Coronary artery (tissue), 2 donors: ENCODE results near the gene CD22.

ENCODE experiments used
- DNase-seq: peaks from one replicate; pipeline ENCODE4 v3.0.0-alpha.2; 2017; ENCODE audit warnings: low spot score
- H3K27ac ChIP-seq, 2 donors: fragments of 200-600 bp; sonication (generic); one replicate each; pipeline ENCODE4 v1.5.1; 2016 to 2019
- H3K4me3 ChIP-seq: fragments of 200-600 bp; sonication (generic); 2 replicates; pipeline ENCODE4 v1.5.1; 2016; ENCODE audit warnings: mild to moderate bottlenecking, moderate library complexity
- TF ChIP-seq, protein P1 (sequence below): fragments of 200-600 bp; sonication (generic); IDR thresholded peaks from one replicate; pipeline ENCODE4 v1.5.1; 2019; ENCODE audit warnings: antibody characterized with exemption

CD22 gene

GRCh38 chr19:35302446-35302845 lies 26.5 kb upstream of the CD22 start:
- TF ChIP-seq, protein P1, sequence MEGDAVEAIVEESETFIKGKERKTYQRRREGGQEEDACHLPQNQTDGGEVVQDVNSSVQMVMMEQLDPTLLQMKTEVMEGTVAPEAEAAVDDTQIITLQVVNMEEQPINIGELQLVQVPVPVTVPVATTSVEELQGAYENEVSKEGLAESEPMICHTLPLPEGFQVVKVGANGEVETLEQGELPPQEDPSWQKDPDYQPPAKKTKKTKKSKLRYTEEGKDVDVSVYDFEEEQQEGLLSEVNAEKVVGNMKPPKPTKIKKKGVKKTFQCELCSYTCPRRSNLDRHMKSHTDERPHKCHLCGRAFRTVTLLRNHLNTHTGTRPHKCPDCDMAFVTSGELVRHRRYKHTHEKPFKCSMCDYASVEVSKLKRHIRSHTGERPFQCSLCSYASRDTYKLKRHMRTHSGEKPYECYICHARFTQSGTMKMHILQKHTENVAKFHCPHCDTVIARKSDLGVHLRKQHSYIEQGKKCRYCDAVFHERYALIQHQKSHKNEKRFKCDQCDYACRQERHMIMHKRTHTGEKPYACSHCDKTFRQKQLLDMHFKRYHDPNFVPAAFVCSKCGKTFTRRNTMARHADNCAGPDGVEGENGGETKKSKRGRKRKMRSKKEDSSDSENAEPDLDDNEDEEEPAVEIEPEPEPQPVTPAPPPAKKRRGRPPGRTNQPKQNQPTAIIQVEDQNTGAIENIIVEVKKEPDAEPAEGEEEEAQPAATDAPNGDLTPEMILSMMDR = no peak
- H3K27ac ChIP-seq = no peak overlapping the region
- no peak for DNase-seq
- no peak overlapping the region for H3K4me3 ChIP-seq

DNA sequence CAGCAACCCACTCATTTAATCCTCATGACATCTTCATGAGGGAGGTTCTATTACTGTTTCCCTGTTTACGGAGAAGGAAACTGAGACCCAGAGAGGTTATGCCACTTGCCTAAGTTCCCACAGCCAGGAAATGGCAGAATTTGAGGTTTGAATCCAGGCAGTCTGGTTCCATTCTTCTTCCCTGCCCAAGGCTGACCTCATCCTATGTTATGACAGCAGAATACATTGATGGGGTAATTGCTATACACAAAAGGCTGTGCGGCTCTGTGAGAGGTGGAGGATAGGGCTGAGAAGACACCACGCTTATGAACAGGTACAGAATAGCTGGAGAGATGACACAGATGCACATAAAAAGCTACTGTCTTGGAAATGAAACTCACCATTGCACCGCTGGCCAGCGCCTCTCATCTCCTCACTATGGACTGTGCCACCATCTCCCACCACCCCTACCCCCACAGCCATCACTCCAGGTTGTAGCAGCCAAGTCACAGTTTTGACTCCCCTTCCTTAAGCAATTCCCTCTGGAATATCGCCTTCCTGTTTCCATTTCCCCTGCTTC lies 25.6 kb upstream of the CD22 start:
- no peak overlapping the region for H3K27ac ChIP-seq
- TF ChIP-seq, protein P1 = no peak
- no peak for DNase-seq
- no peak overlapping the region for H3K4me3 ChIP-seq

DNA sequence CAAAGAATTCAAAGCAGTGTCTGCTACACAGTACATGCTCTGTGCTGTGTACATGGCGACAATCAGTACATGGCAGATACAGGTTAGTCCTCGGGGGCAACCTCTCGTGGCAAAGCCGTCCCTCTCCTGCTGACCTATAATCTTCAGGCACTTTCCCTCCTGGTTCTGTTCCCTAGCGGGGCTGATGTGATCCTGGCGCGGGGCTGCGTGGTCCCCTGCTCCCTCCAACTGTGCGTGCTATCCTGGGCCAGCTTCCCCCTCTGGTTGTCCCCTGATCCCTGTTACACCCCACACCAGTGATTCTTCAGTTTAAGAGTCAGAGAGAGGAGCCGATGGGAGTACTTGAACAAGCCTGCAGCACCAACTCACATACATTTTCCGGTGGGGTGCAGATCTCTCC lies 25.0 kb upstream of the CD22 start:
- no peak for DNase-seq
- H3K27ac ChIP-seq = no peak overlapping the region
- TF ChIP-seq, protein P1 = no peak
- no peak overlapping the region for H3K4me3 ChIP-seq

- no peak for DNase-seq
- TF ChIP-seq, protein P1 = no peak
- H3K27ac ChIP-seq = no peak overlapping the region
- H3K4me3 ChIP-seq = no peak overlapping the region
Observed at GRCh38 chr19:35305181-35305580, 23.8 kb upstream of the CD22 start.

GRCh38 chr19:35306473-35307246 lies 22.3 kb upstream of the CD22 start:
- Histone ChIP-seq H3K27ac (no peak overlapping the region), H3K4me3 (no peak overlapping the region)
- TF ChIP-seq, protein P1 = no peak
- DNase-seq = no peak

DNA sequence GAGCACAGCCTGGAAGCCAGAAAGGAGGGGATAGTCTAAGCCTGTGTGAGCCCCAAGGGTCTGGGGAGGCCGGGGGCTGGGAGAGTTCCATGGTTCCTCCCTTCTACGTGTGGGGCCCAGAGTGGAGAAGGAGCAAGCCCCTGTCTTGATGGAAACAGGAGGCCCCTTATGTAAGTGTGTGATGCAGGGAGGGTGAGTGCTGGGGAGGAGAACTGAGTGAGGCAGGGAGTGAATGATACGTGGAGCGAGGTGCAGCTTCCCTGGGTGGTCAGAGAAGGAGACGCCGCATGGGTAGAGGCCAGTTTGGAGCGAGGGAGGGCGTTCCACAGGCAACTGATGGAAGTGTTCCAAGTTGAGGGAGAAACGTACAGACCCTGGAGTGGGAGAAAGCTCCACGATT lies 21.1 kb upstream of the CD22 start:
- Histone ChIP-seq H3K4me3 (no peak overlapping the region), H3K27ac (no peak overlapping the region)
- no peak for DNase-seq
- TF ChIP-seq, protein P1 = no peak

DNA sequence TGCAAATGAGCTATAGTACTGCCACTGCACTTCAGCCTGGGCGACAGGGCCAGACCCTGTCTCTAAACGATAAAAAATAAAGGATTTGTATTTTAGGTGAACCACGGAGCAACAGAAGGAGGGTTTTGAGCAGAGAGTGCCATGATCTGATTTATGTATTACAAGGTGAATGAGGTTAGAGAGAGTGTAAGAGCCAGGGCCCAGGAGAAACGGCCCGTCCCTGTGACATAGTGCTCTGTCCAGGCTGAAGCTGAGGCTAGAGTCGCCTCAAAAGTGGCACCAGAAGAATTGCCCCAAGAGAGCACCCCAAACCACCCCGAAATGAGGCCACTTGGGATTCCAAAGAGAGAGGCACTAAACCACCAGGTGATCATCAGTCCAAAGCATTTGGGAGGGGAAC lies 20.1 kb upstream of the CD22 start:
- no peak overlapping the region for H3K27ac ChIP-seq
- DNase-seq = no peak
- TF ChIP-seq, protein P1 = no peak
- no peak overlapping the region for H3K4me3 ChIP-seq
